Measurements from ENCODE around the gene SORBS2. TPM values are rescaled to one million over a fixed set of nuclear protein-coding genes. Genes with fewer than 3 reads are reported as not detected.

SORBS2 gene
- total RNA-seq, 1 donor from 2014 or later = 33.6 TPM

- Mint-ChIP-seq H3K36me3 (ENCODE audit: unreplicated experiment) (no peaks in the 10 kb centered on the region), H3K9me3 (ENCODE audit: unreplicated experiment) (no peaks in the 10 kb centered on the region), H3K27me3 (ENCODE audit: unreplicated experiment) (no peaks in the 10 kb centered on the region), H3K27ac (ENCODE audit: unreplicated experiment) (no peak overlapping the region), H3K4me1 (ENCODE audit: unreplicated experiment) (peaks cover 8% of the 10 kb centered on the region), H3K4me3 (ENCODE audit: unreplicated experiment) (no peak overlapping the region)
- no peak for DNase-seq (ENCODE audit: extremely low spot score, unreplicated experiment)
- TF ChIP-seq CTCF (IDR thresholded peaks at IDR 0.05) = no peak
Observed at GRCh38 chr4:185578284-185578683, 233.7 kb downstream of the SORBS2 start.

GRCh38 chr4:185576962-185577950 is 234.7 kb downstream of the SORBS2 start:
- H3K27me3 Mint-ChIP-seq (ENCODE audit: unreplicated experiment) = no peaks in the 10 kb centered on the region
- H3K27ac Mint-ChIP-seq (ENCODE audit: unreplicated experiment) = no peak overlapping the region
- H3K4me1 Mint-ChIP-seq (ENCODE audit: unreplicated experiment) = peaks cover 9% of the 10 kb centered on the region
- TF ChIP-seq CTCF (IDR thresholded peaks at IDR 0.05) = no peak
- no peak overlapping the region for H3K4me3 Mint-ChIP-seq (ENCODE audit: unreplicated experiment)
- no peaks in the 10 kb centered on the region for H3K36me3 Mint-ChIP-seq (ENCODE audit: unreplicated experiment)
- no peaks in the 10 kb centered on the region for H3K9me3 Mint-ChIP-seq (ENCODE audit: unreplicated experiment)
- DNase-seq (ENCODE audit: extremely low spot score, unreplicated experiment) = no peak

- H3K27me3 Mint-ChIP-seq (ENCODE audit: unreplicated experiment) = no peaks in the 10 kb centered on the region
- DNase-seq (ENCODE audit: extremely low spot score, unreplicated experiment) = no peak
- TF ChIP-seq CTCF (IDR thresholded peaks at IDR 0.05) = no peak
- H3K27ac Mint-ChIP-seq (ENCODE audit: unreplicated experiment) = peak overlapping the region; percentile 24
- peaks cover 9% of the 10 kb centered on the region for H3K4me1 Mint-ChIP-seq (ENCODE audit: unreplicated experiment)
- no peak overlapping the region for H3K4me3 Mint-ChIP-seq (ENCODE audit: unreplicated experiment)
- no peaks in the 10 kb centered on the region for H3K36me3 Mint-ChIP-seq (ENCODE audit: unreplicated experiment)
- no peaks in the 10 kb centered on the region for H3K9me3 Mint-ChIP-seq (ENCODE audit: unreplicated experiment)
Observed at GRCh38 chr4:185576314-185576961, 235.6 kb downstream of the SORBS2 start.

- no peak for TF ChIP-seq CTCF (IDR thresholded peaks at IDR 0.05)
- Mint-ChIP-seq H3K36me3 (ENCODE audit: unreplicated experiment) (no peaks in the 10 kb centered on the region), H3K27ac (ENCODE audit: unreplicated experiment) (peak overlapping the region; percentile 85), H3K4me3 (ENCODE audit: unreplicated experiment) (no peak overlapping the region), H3K4me1 (ENCODE audit: unreplicated experiment) (peaks cover 9% of the 10 kb centered on the region), H3K27me3 (ENCODE audit: unreplicated experiment) (no peaks in the 10 kb centered on the region), H3K9me3 (ENCODE audit: unreplicated experiment) (no peaks in the 10 kb centered on the region)
- DNase-seq (ENCODE audit: extremely low spot score, unreplicated experiment) = no peak
Observed at GRCh38 chr4:185573651-185574199, 238.3 kb downstream of the SORBS2 start.

GRCh38 chr4:185570727-185571126 is 241.3 kb downstream of the SORBS2 start:
- H3K27me3 Mint-ChIP-seq (ENCODE audit: unreplicated experiment) = no peaks in the 10 kb centered on the region
- DNase-seq (ENCODE audit: extremely low spot score, unreplicated experiment) = no peak
- no peaks in the 10 kb centered on the region for H3K36me3 Mint-ChIP-seq (ENCODE audit: unreplicated experiment)
- no peaks in the 10 kb centered on the region for H3K9me3 Mint-ChIP-seq (ENCODE audit: unreplicated experiment)
- H3K27ac Mint-ChIP-seq (ENCODE audit: unreplicated experiment) = no peak overlapping the region
- TF ChIP-seq CTCF (IDR thresholded peaks at IDR 0.05) = no peak
- H3K4me1 Mint-ChIP-seq (ENCODE audit: unreplicated experiment) = peaks cover 35% of the 10 kb centered on the region
- H3K4me3 Mint-ChIP-seq (ENCODE audit: unreplicated experiment) = no peak overlapping the region

Data from osteocyte (in vitro differentiated cells).